Parathyroid adenoma (tissue), 2 donors: Measurements from ENCODE around the gene CPVL.

ENCODE experiments used
- H2AFZ ChIP-seq: fragments of 300-600 bp; sonication (generic); one replicate; pipeline ENCODE4 v1.7.0; 2017; ENCODE audit warnings: antibody characterized with exemption, mild to moderate bottlenecking
- H3K27ac ChIP-seq: fragments of 300-600 bp; sonication (generic); one replicate; pipeline ENCODE4 v1.7.0; 2017
- H3K27me3 ChIP-seq: fragments of 300-600 bp; sonication (generic); one replicate; pipeline ENCODE4 v1.7.0; 2017; ENCODE audit warnings: low read length; ENCODE audit not compliant: control insufficient read depth, insufficient read depth
- H3K36me3 ChIP-seq: fragments of 300-600 bp; sonication (generic); one replicate; pipeline ENCODE4 v1.7.0; 2017; ENCODE audit warnings: low read length; ENCODE audit not compliant: control insufficient read depth, insufficient read depth
- H3K4me1 ChIP-seq: fragments of 300-600 bp; sonication (generic); one replicate; pipeline ENCODE4 v1.7.0; 2017; ENCODE audit warnings: control low read depth
- H3K4me2 ChIP-seq: fragments of 300-600 bp; sonication (generic); one replicate; pipeline ENCODE4 v1.7.0; 2017; ENCODE audit warnings: low read length
- H3K4me3 ChIP-seq: fragments of 300-600 bp; sonication (generic); one replicate; pipeline ENCODE4 v1.7.0; 2017; ENCODE audit warnings: low read depth, low read length
- H3K79me2 ChIP-seq: fragments of 300-600 bp; sonication (generic); one replicate; pipeline ENCODE4 v1.7.0; 2017; ENCODE audit warnings: control low read depth
- H3K9ac ChIP-seq: fragments of 300-600 bp; sonication (generic); one replicate; pipeline ENCODE4 v1.7.0; 2017; ENCODE audit warnings: mild to moderate bottlenecking
- H3K9me3 ChIP-seq: fragments of 300-600 bp; sonication (generic); one replicate; pipeline ENCODE4 v1.7.0; 2017; ENCODE audit warnings: low read length; ENCODE audit not compliant: control insufficient read depth
- CTCF ChIP-seq: fragments of 300-600 bp; sonication (generic); IDR thresholded peaks from one replicate; pipeline ENCODE4 v1.7.0; 2017; ENCODE audit warnings: antibody characterized with exemption, mild to moderate bottlenecking
- donor health status: primary hyperparathyroidism.

Gene CPVL

GRCh38 chr7:29135846-29136245, 10.5 kb downstream of the CPVL start:
- Histone ChIP-seq H3K79me2 (no peaks in the 10 kb centered on the region), H3K4me3 (no peak overlapping the region), H3K9me3 (no peaks in the 10 kb centered on the region)

GRCh38 chr7:29132980-29133379, 13.4 kb downstream of the CPVL start:
- no peaks in the 10 kb centered on the region for H3K4me1 ChIP-seq
- H3K4me2 ChIP-seq, result no peak overlapping the region
- no peak overlapping the region for H3K4me3 ChIP-seq
- no peaks in the 10 kb centered on the region for H3K9me3 ChIP-seq
- H3K27me3 ChIP-seq, result no peaks in the 10 kb centered on the region
- no peak for TF ChIP-seq CTCF
- no peak overlapping the region for H3K27ac ChIP-seq
- H3K79me2 ChIP-seq, result no peaks in the 10 kb centered on the region
- H3K36me3 ChIP-seq, result no peaks in the 10 kb centered on the region
- H2AFZ ChIP-seq, result no peak overlapping the region
- H3K9ac ChIP-seq, result no peak overlapping the region

More at GRCh38 chr7:29135846-29136245, 10.5 kb downstream of the CPVL start:
- no peak overlapping the region for H3K9ac ChIP-seq
- H3K27ac ChIP-seq, result no peak overlapping the region
- no peaks in the 10 kb centered on the region for H3K4me1 ChIP-seq
- no peak overlapping the region for H3K4me2 ChIP-seq
- H3K27me3 ChIP-seq, result no peaks in the 10 kb centered on the region
- H3K36me3 ChIP-seq, result no peaks in the 10 kb centered on the region
- H2AFZ ChIP-seq, result no peak overlapping the region
- no peak for TF ChIP-seq CTCF

GRCh38 chr7:29131678-29132077, 14.7 kb downstream of the CPVL start:
- Histone ChIP-seq H3K27me3 (no peaks in the 10 kb centered on the region), H3K36me3 (no peaks in the 10 kb centered on the region), H3K79me2 (no peaks in the 10 kb centered on the region), H3K27ac (no peak overlapping the region), H3K9ac (no peak overlapping the region), H3K4me3 (no peak overlapping the region), H2AFZ (no peak overlapping the region), H3K9me3 (no peaks in the 10 kb centered on the region), H3K4me1 (no peaks in the 10 kb centered on the region), H3K4me2 (no peak overlapping the region)
- TF ChIP-seq CTCF, result no peak

GRCh38 chr7:29130096-29130495, 16.2 kb downstream of the CPVL start:
- Histone ChIP-seq H3K4me3 (no peak overlapping the region), H2AFZ (no peak overlapping the region), H3K79me2 (no peaks in the 10 kb centered on the region), H3K36me3 (no peaks in the 10 kb centered on the region), H3K27me3 (no peaks in the 10 kb centered on the region), H3K9me3 (no peaks in the 10 kb centered on the region), H3K27ac (no peak overlapping the region), H3K4me2 (no peak overlapping the region), H3K9ac (no peak overlapping the region), H3K4me1 (no peaks in the 10 kb centered on the region)
- no peak for TF ChIP-seq CTCF

- no peak overlapping the region for H2AFZ ChIP-seq
- no peaks in the 10 kb centered on the region for H3K9me3 ChIP-seq
- H3K36me3 ChIP-seq, result no peaks in the 10 kb centered on the region
- no peaks in the 10 kb centered on the region for H3K27me3 ChIP-seq
- H3K79me2 ChIP-seq, result no peaks in the 10 kb centered on the region
- no peak for TF ChIP-seq CTCF
- H3K9ac ChIP-seq, result no peak overlapping the region
- no peak overlapping the region for H3K4me2 ChIP-seq
- no peak overlapping the region for H3K27ac ChIP-seq
- no peaks in the 10 kb centered on the region for H3K4me1 ChIP-seq
- H3K4me3 ChIP-seq, result no peak overlapping the region
These were observed 18.8 kb downstream of the CPVL start for GRCh38 chr7:29127527-29127926.
